GM12878 (cell line): ENCODE measurements around the gene MYO19. TPM values are rescaled to one million over a fixed set of nuclear protein-coding genes. Genes with fewer than 3 reads are reported as not detected.

Experiments
- BHLHE40 ChIP-seq, 2 experiments: fragments of 450-650 bp in 1 of 2; IDR thresholded peaks; 2 replicates each; pipeline ENCODE4 v1.6.1; 2011 to 2017; ENCODE audit warnings: low read depth in 2 of 2, borderline replicate concordance in 1 of 2, improper control_type of control experiment in 1 of 2, low read length in 1 of 2, mild to moderate bottlenecking in 1 of 2
- IRF5 ChIP-seq: fragments of 450-650 bp; IDR thresholded peaks from 2 replicates; pipeline ENCODE4 v1.6.1; 2017; ENCODE audit warnings: borderline replicate concordance
- MEF2A ChIP-seq: IDR thresholded peaks from 2 replicates; pipeline ENCODE4 v1.6.1; 2011; ENCODE audit warnings: low read depth, mild to moderate bottlenecking, low read length, moderate library complexity; ENCODE audit not compliant: insufficient read depth
- PAX5 ChIP-seq: IDR thresholded peaks from 2 replicates; pipeline ENCODE4 v1.6.1; 2011; ENCODE audit warnings: low read depth, low read length, borderline replicate concordance
- PML ChIP-seq: IDR thresholded peaks from 2 replicates; pipeline ENCODE4 v1.6.1; 2012; ENCODE audit warnings: low read length, inconsistent platforms
- POLR2AphosphoS5 ChIP-seq: IDR thresholded peaks from 2 replicates; pipeline ENCODE4 v1.6.1; 2011; ENCODE audit warnings: mild to moderate bottlenecking, low read length, inconsistent platforms
- RB1 ChIP-seq: fragments of 450-650 bp; formaldehyde crosslinking; IDR thresholded peaks from 2 replicates; pipeline ENCODE4 v1.6.1; 2017; ENCODE audit warnings: mild to moderate bottlenecking, borderline replicate concordance
- RCOR1 ChIP-seq: conservative IDR thresholded peaks from 2 replicates; pipeline ENCODE4 v1.6.1; 2012; ENCODE audit warnings: low read depth, low read length, improper control_type of control experiment
- RUNX3 ChIP-seq: IDR thresholded peaks from 2 replicates; pipeline ENCODE4 v1.6.1; 2012; ENCODE audit warnings: low read length, inconsistent platforms
- SMAD1 ChIP-seq: fragments of 450-650 bp; IDR thresholded peaks from 2 replicates; pipeline ENCODE4 v1.6.1; 2018; ENCODE audit warnings: mild to moderate bottlenecking, low read depth; ENCODE audit not compliant: partially characterized antibody
- SRF ChIP-seq, 2 experiments: IDR thresholded peaks; 2 replicates each; pipeline ENCODE4 v1.6.1; 2011; ENCODE audit warnings: low read depth in 2 of 2, low read length in 2 of 2, mild to moderate bottlenecking in 1 of 2, moderate library complexity in 1 of 2
- TCF3 ChIP-seq: IDR thresholded peaks from 2 replicates; pipeline ENCODE4 v1.6.1; 2012; ENCODE audit warnings: low read depth, mild to moderate bottlenecking, low read length, borderline replicate concordance; ENCODE audit not compliant: insufficient read depth
- USF2 ChIP-seq: IDR thresholded peaks from 2 replicates; pipeline ENCODE4 v1.6.1; 2011; ENCODE audit warnings: low read depth, low read length, improper control_type of control experiment, borderline replicate concordance
- WRNIP1 ChIP-seq: IDR thresholded peaks from 2 replicates; pipeline ENCODE4 v1.6.1; 2011; ENCODE audit warnings: low read depth, low read length, improper control_type of control experiment, borderline replicate concordance
- polyA plus RNA-seq, 11 experiments: library from polyadenylated mRNA; depleted of rRNA in 4 of 11; unstranded in 6 of 11; stranded (reverse) in 5 of 11; fragments of >200 nt; fragmentation: Nextera tagmentation in 4 of 11; fragmentation: Illumina TruSeq in 1 of 11; extraction: Ambion mirVana in 4 of 11; extraction: Trizol in 1 of 11; gene quantifications; 1 replicate in 1 of 11; 2 replicates in 10 of 11; pipeline versions ENCODE4 v1.2.1 to v1.2.3, GENCODE V29; 2011 to 2016; ENCODE audit warnings: inconsistent platforms in 2 of 11, missing spikeins in 2 of 11, low read depth in 1 of 11
- total RNA-seq, 4 experiments: library from RNA; depleted of rRNA in 3 of 4; stranded (reverse); fragments of >200 nt in 3 of 4; fragmentation: Illumina TruSeq in 1 of 4; extraction: Trizol in 1 of 4; gene quantifications; 2 replicates each; pipeline versions ENCODE4 v1.2.1 to v1.2.3, GENCODE V29; 2013 to 2021
- TF ChIP-seq, protein P1 (sequence below): fragments of 450-650 bp; formaldehyde crosslinking; IDR thresholded peaks from 2 replicates; pipeline ENCODE4 v1.5.0; 2022; ENCODE audit warnings: mild to moderate bottlenecking, missing genetic modification characterization

The MYO19 gene
- total and polyA plus RNA-seq, 10 of the 15 experiments (the other 5 are each of a cell fraction or from before 2014, with no cell fraction given) = 11.4 to 103 (median 67.1) TPM

GRCh38 chr17:36534840-36535668, at the start of gene MYO19, which contains the start of gene PIGW (continued):
- TF ChIP-seq BHLHE40 (IDR thresholded peaks at IDR 0.05; ENCODE audit: borderline replicate concordance in 1 of 2, low read depth in 2 of 2, low read length in 1 of 2) = peak; percentile 81 to 92
- TF ChIP-seq SMAD1 = no peak
- TF ChIP-seq, protein P1, sequence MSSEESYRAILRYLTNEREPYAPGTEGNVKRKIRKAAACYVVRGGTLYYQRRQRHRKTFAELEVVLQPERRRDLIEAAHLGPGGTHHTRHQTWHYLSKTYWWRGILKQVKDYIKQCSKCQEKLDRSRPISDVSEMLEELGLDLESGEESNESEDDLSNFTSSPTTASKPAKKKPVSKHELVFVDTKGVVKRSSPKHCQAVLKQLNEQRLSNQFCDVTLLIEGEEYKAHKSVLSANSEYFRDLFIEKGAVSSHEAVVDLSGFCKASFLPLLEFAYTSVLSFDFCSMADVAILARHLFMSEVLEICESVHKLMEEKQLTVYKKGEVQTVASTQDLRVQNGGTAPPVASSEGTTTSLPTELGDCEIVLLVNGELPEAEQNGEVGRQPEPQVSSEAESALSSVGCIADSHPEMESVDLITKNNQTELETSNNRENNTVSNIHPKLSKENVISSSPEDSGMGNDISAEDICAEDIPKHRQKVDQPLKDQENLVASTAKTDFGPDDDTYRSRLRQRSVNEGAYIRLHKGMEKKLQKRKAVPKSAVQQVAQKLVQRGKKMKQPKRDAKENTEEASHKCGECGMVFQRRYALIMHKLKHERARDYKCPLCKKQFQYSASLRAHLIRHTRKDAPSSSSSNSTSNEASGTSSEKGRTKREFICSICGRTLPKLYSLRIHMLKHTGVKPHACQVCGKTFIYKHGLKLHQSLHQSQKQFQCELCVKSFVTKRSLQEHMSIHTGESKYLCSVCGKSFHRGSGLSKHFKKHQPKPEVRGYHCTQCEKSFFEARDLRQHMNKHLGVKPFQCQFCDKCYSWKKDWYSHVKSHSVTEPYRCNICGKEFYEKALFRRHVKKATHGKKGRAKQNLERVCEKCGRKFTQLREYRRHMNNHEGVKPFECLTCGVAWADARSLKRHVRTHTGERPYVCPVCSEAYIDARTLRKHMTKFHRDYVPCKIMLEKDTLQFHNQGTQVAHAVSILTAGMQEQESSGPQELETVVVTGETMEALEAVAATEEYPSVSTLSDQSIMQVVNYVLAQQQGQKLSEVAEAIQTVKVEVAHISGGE (CRISPR knock-in tag) = peak; percentile 40; the same call in 1 of the 2 replicates
- TF ChIP-seq PML = peak; percentile 88
- 0 out of 2 replicates have a peak, but pooled peaks have one; percentile 44 for TF ChIP-seq MEF2A
- TF ChIP-seq IRF5 = no peak
- TF ChIP-seq RUNX3 = peak; percentile 24; the same call in 1 of the 2 replicates
- TF ChIP-seq PAX5 = no peak
- TF ChIP-seq RCOR1 = no peak
- peak; percentile 25; the same call in 1 of the 2 replicates for TF ChIP-seq RB1
- TF ChIP-seq TCF3 = peak; percentile 88
- TF ChIP-seq WRNIP1 = no peak
- TF ChIP-seq USF2 = no peak; the same call in 1 of the 2 replicates
- 0 out of 4 replicates have a peak, but pooled peaks of 1 of the 2 experiments have one; percentile 19 for TF ChIP-seq SRF (IDR thresholded peaks at IDR 0.05; ENCODE audit: low read depth in 2 of 2, low read length in 2 of 2)
- peak; percentile 98 for TF ChIP-seq POLR2AphosphoS5
